K562 (cell line): ENCODE data around the gene ADCY9. TPM values are rescaled to one million over a fixed set of nuclear protein-coding genes. Genes with fewer than 3 reads are reported as not detected.

Experiments
- ATAC-seq: fragments of 200-7000 bp; cut with Tn5 transposase; 3 replicates; pipeline ENCODE4 v1.9.1; 2020; ENCODE audit warnings: moderate library complexity
- BruUV-seq: library from RNA; stranded (reverse); fragments of 400-500 nt; replicated peaks from 2 replicates; lab custom pipeline; 2021; lab: Mats Ljungman, UMichigan
- CTCF ChIA-PET: fragments of 300-600 bp; formaldehyde crosslinking; extraction: SDS; loops from one replicate; lab custom pipeline; 2021; ENCODE audit warnings: low intra/inter-chr PET ratio; lab: Yijun Ruan, JAX
- POLR2A ChIA-PET: fragments of 300-600, 350-650 bp; sonication (Branson Sonifier 250); formaldehyde crosslinking; extraction: SDS; loops from one replicate; lab custom pipeline; 2021; ENCODE audit warnings: antibody characterized with exemption, inconsistent platforms; lab: Yijun Ruan, JAX
- DNase-seq, 4 experiments: peaks; one replicate each; pipeline versions ENCODE4 v3.0.0 to v3.0.0-alpha.2; 2011 to 2018; ENCODE audit warnings: low spot score in 3 of 4, mixed read lengths in 3 of 4; ENCODE audit errors: extremely low read depth in 1 of 4
- FAIRE-seq: peaks from 2 replicates; lab custom pipeline; 2011; peaks lifted over from hg19 to GRCh38; lab: Jason Lieb, UNC
- H2AFZ ChIP-seq: 2 replicates; pipeline ENCODE4 v1.6.0; 2011; ENCODE audit warnings: low read depth, low read length, control low read depth, inconsistent platforms
- H3K27ac ChIP-seq: fragments of 200-600 bp; 3 replicates; pipeline ENCODE4 v1.8.0; 2011; ENCODE audit warnings: low read depth, mild to moderate bottlenecking, control low read depth, inconsistent platforms, low read length, moderate library complexity, mixed read lengths; ENCODE audit errors: extremely low read depth
- H3K27me3 ChIP-seq, 2 experiments: fragments of 300-600 bp in 1 of 2; 2 replicates in 1 of 2; 3 replicates in 1 of 2; pipeline versions ENCODE4 v1.6.0 to v1.8.0; 2011; ENCODE audit warnings: inconsistent platforms in 2 of 2, low read length in 2 of 2, mild to moderate bottlenecking in 1 of 2, mixed read lengths in 1 of 2, moderate library complexity in 1 of 2; ENCODE audit not compliant: control insufficient read depth in 2 of 2, insufficient read depth in 2 of 2
- H3K36me3 ChIP-seq: fragments of 300-600 bp; 3 replicates; pipeline ENCODE4 v1.8.0; 2011; ENCODE audit warnings: mild to moderate bottlenecking, low read length, inconsistent platforms; ENCODE audit not compliant: control insufficient read depth, insufficient read depth
- H3K4me1 ChIP-seq, 2 experiments: fragments of 200-600 bp in 1 of 2; replicated peaks in 1 of 2; 2 replicates in 1 of 2; 3 replicates in 1 of 2; pipeline versions ENCODE4 v1.5.1 to v1.8.0; 2011; ENCODE audit warnings: inconsistent platforms in 2 of 2, low read length in 2 of 2, mild to moderate bottlenecking in 1 of 2, mixed read lengths in 1 of 2, moderate library complexity in 1 of 2; ENCODE audit not compliant: control insufficient read depth in 2 of 2, insufficient read depth in 2 of 2
- H3K4me2 ChIP-seq: 2 replicates; pipeline ENCODE4 v1.6.1; 2011; ENCODE audit warnings: low read length, control low read depth, inconsistent platforms, mixed read lengths; ENCODE audit not compliant: insufficient read depth
- H3K4me3 ChIP-seq: fragments of 200-600 bp; sonication (generic), shearing (Covaris generic); 2 replicates; pipeline ENCODE4 v1.5.1; 2016; ENCODE audit warnings: control low read depth, inconsistent platforms
- H3K79me2 ChIP-seq: fragments of 200-600 bp; 3 replicates; pipeline ENCODE4 v1.8.0; 2011; ENCODE audit warnings: low read length, inconsistent platforms; ENCODE audit not compliant: control insufficient read depth, insufficient read depth
- H3K9ac ChIP-seq, 2 experiments: 2 replicates each; pipeline versions ENCODE4 v1.6.0 to v1.6.1; 2011; ENCODE audit warnings: low read depth in 2 of 2, low read length in 2 of 2, control low read depth in 1 of 2, inconsistent platforms in 1 of 2, mild to moderate bottlenecking in 1 of 2, mixed read lengths in 1 of 2; ENCODE audit not compliant: insufficient read depth in 1 of 2
- H3K9me1 ChIP-seq: one replicate; pipeline ENCODE4 v1.6.0; 2011; ENCODE audit warnings: inconsistent platforms, mild to moderate bottlenecking, low read length, moderate library complexity; ENCODE audit not compliant: control insufficient read depth, insufficient read depth
- H3K9me3 ChIP-seq: replicated peaks from 2 replicates; pipeline ENCODE4 v1.5.1; 2011; ENCODE audit warnings: low read depth, low read length, inconsistent platforms; ENCODE audit not compliant: control insufficient read depth, insufficient read depth
- H4K20me1 ChIP-seq: replicated peaks from 2 replicates; pipeline ENCODE4 v1.6.1; 2011; ENCODE audit warnings: low read length, inconsistent platforms, mixed read lengths; ENCODE audit not compliant: control insufficient read depth, insufficient read depth
- ARID2 ChIP-seq: fragments of 450-650 bp; IDR thresholded peaks from 2 replicates; pipeline ENCODE4 v1.6.1; 2017; ENCODE audit warnings: antibody characterized with exemption, mild to moderate bottlenecking
- ATF4 ChIP-seq: fragments of 450-650 bp; formaldehyde crosslinking; IDR thresholded peaks from 2 replicates; pipeline ENCODE4 v1.4.0; 2022; ENCODE audit warnings: mild to moderate bottlenecking, moderate library complexity
- HEY1 ChIP-seq: fragments of 250-450 bp; sonication (Bioruptor Pico); IDR thresholded peaks from 2 replicates; pipeline ENCODE4 v1.5.0; 2020; ENCODE audit warnings: mild to moderate bottlenecking, moderate library complexity, borderline replicate concordance
- NCOA2 ChIP-seq, 2 experiments: fragments of 450-650 bp; IDR thresholded peaks; 2 replicates each; pipeline ENCODE4 v1.6.1; 2018; ENCODE audit warnings: mild to moderate bottlenecking in 2 of 2, moderate library complexity in 1 of 2; ENCODE audit not compliant: partially characterized antibody in 2 of 2
- NFRKB ChIP-seq: fragments of 450-650 bp; IDR thresholded peaks from 2 replicates; pipeline ENCODE4 v1.6.1; 2016; ENCODE audit warnings: low read depth
- TAF15 ChIP-seq: fragments of 200-400 bp; formaldehyde crosslinking; IDR thresholded peaks from 2 replicates; pipeline ENCODE4 v1.6.1; 2017; ENCODE audit warnings: mild to moderate bottlenecking, low read depth, low read length, moderate library complexity
- ZNF431 ChIP-seq: sonication (generic); formaldehyde crosslinking; IDR thresholded peaks from 2 replicates; pipeline ENCODE4 v1.8.0; 2022; ENCODE audit warnings: mild to moderate bottlenecking, missing genetic modification reagents
- WGBS: fragments of 100-300 bp; shearing (Covaris generic); methylation state at CpG from one replicate; pipeline ENCODE4 v1.1.6; 2016; ENCODE audit warnings: low coverage, mixed read lengths; ENCODE audit not compliant: insufficient coverage; ENCODE audit errors: missing lambda C conversion rate; 5-methylcytosine and 5-hydroxymethylcytosine counted together
- in situ Hi-C: fragments of 300-500 bp; cut with MboI; formaldehyde crosslinking; loops from 4 replicates; pipeline ENCODE4 v1.15.0; 2018; ENCODE audit warnings: inconsistent platforms, mixed read lengths
- intact Hi-C: fragments of 100-400 bp; cut with micrococcal nuclease; formaldehyde crosslinking; loops from 2 replicates; pipeline ENCODE4 v1.14.2; 2022
- polyA plus RNA-seq, 8 experiments: library from polyadenylated mRNA; depleted of rRNA in 4 of 8; stranded (reverse) in 5 of 8; unstranded in 3 of 8; fragments of >200 nt; fragmentation: Nextera tagmentation in 2 of 8; fragmentation: Illumina TruSeq in 1 of 8; extraction: Ambion mirVana in 2 of 8; extraction: Trizol in 1 of 8; gene quantifications; 2 replicates each; pipeline versions ENCODE4 v1.2.1 to v1.2.3, GENCODE V29; 2011 to 2014; ENCODE audit warnings: inconsistent platforms in 1 of 8, missing spikeins in 1 of 8
- total RNA-seq, 7 experiments: library from RNA; depleted of rRNA in 6 of 7; stranded (reverse); fragments of >200 nt in 6 of 7; fragmentation: Illumina TruSeq in 2 of 7; extraction: Trizol in 2 of 7; gene quantifications; 2 replicates each; pipeline versions ENCODE4 v1.2.1 to v1.2.3, GENCODE V29; 2011 to 2021; ENCODE audit warnings: low replicate concordance in 1 of 7

Gene ADCY9
- total and polyA plus RNA-seq, 9 of the 15 experiments (the other 6 are each of a cell fraction or from before 2014, with no cell fraction given): 0.03 to 0.29 (median 0.17) TPM

GRCh38 chr16:3938471-3938842 lies 177.8 kb downstream of the ADCY9 start (continued):
- TF ChIP-seq ATF4 (CRISPR knock-in tag) (no peak), ZNF431 (no peak)

GRCh38 chr16:3937066-3937875 lies 179.0 kb downstream of the ADCY9 start:
- ChIA-PET POLR2A (interaction anchor here (0.5 to 1.0 kb wide), 5 partner anchors 9 to 530 kb away, joined by 3 to 4 read pairs (median 3); no protein-coding TSS in a partner anchor), CTCF (no interaction called here)
- TF ChIP-seq HEY1 (no peak), TAF15 (no peak), NFRKB (no peak), ARID2 (no peak), NCOA2 (IDR thresholded peaks at IDR 0.05; ENCODE audit: partially characterized antibody in 2 of 2) (no peak)
- no peaks in the 10 kb centered on the region for H3K9me3 ChIP-seq
- intact Hi-C loops: no loop called here
- H3K27ac ChIP-seq: no peak overlapping the region
- no peak for DNase-seq
- H3K79me2 ChIP-seq: no peaks in the 10 kb centered on the region
- no peak overlapping the region for H3K9ac ChIP-seq
- FAIRE-seq: no peak
- peaks cover 0 to 8% of the 10 kb centered on the region in 2 experiments; a peak in 2 of 5 replicates for H3K4me1 ChIP-seq
- H4K20me1 ChIP-seq: no peaks in the 10 kb centered on the region
- no TSS peak for BruUV-seq
- no peak for ATAC-seq
- no peaks in the 10 kb centered on the region for H3K36me3 ChIP-seq
- 6% methylated on average over 11 of the region's 13 CpGs for WGBS
- H3K4me2 ChIP-seq: no peak overlapping the region
- no peak overlapping the region for H3K4me3 ChIP-seq
- H3K27me3 ChIP-seq: peaks cover 13 to 34% of the 10 kb centered on the region in 2 experiments; a peak in 3 of 5 replicates
- H2AFZ ChIP-seq: no peak overlapping the region
- no peaks in the 10 kb centered on the region for H3K9me1 ChIP-seq
- in situ Hi-C loops: no loop called here
